ENCODE data around the gene CHRNB1.
A peak's percentile ranks its signal among the peaks of the same experiment; 100 is the strongest.

CHRNB1 gene

GRCh38 chr17:7436556-7437368 is 8.1 kb upstream of the CHRNB1 start (continued):
- peak; percentile 38; the same call in 1 of the 2 replicates for TF ChIP-seq GLIS1 (tag by site-specific recombination; IDR thresholded peaks at IDR 0.05)
- TF ChIP-seq ZBTB8A (tag by site-specific recombination; IDR thresholded peaks at IDR 0.05): peak; percentile 97
- no peak for TF ChIP-seq REPIN1 (tag by site-specific recombination; IDR thresholded peaks at IDR 0.05; ENCODE audit: low read depth)
- peak; percentile 36; the same call in 1 of the 2 replicates for TF ChIP-seq ZNF600 (tag by site-specific recombination; IDR thresholded peaks at IDR 0.05)
- no peak for TF ChIP-seq FEZF1 (tag by site-specific recombination; IDR thresholded peaks at IDR 0.05)
- TF ChIP-seq ZBTB20 (tag by site-specific recombination; IDR thresholded peaks at IDR 0.05): peak; percentile 56; the same call in 1 of the 2 replicates
- peak; percentile 56 for TF ChIP-seq ZBTB26 (tag by site-specific recombination; optimal IDR thresholded peaks at IDR 0.05)
- TF ChIP-seq ZNF449 (tag by site-specific recombination; IDR thresholded peaks at IDR 0.05): peak; percentile 94
- TF ChIP-seq ZNF658 (tag by site-specific recombination; IDR thresholded peaks at IDR 0.05): no peak
- no peak; the same call in 1 of the 2 replicates for TF ChIP-seq ZNF629 (tag by site-specific recombination; IDR thresholded peaks at IDR 0.05)
- no peak for TF ChIP-seq ZXDB (tag by site-specific recombination; IDR thresholded peaks at IDR 0.05)
- 0 out of 2 replicates have a peak, but pooled peaks have one; percentile 11 for TF ChIP-seq GFI1B (tag by site-specific recombination; IDR thresholded peaks at IDR 0.05)
- no peak for TF ChIP-seq ZNF521 (tag by site-specific recombination; IDR thresholded peaks at IDR 0.05)
- no peak for TF ChIP-seq ZNF558 (tag by site-specific recombination; IDR thresholded peaks at IDR 0.05)
- no peak for TF ChIP-seq SP2 (tag by site-specific recombination; IDR thresholded peaks at IDR 0.05)
- no peak for TF ChIP-seq ZNF394 (tag by site-specific recombination; IDR thresholded peaks at IDR 0.05; ENCODE audit: borderline replicate concordance)
- no peak for TF ChIP-seq PRDM4 (tag by site-specific recombination; IDR thresholded peaks at IDR 0.05)
- no peak for TF ChIP-seq ZNF707 (tag by site-specific recombination; IDR thresholded peaks at IDR 0.05)
- TF ChIP-seq PRDM6 (tag by site-specific recombination; IDR thresholded peaks at IDR 0.05): no peak
- peak; percentile 46; the same call in 1 of the 2 replicates for TF ChIP-seq KLF8 (tag by site-specific recombination; IDR thresholded peaks at IDR 0.05)
- no peak for TF ChIP-seq ZNF777 (tag by site-specific recombination; IDR thresholded peaks at IDR 0.05; ENCODE audit: borderline replicate concordance)
- TF ChIP-seq PBX3 (CRISPR knock-in tag; IDR thresholded peaks at IDR 0.05): peak; percentile 59; the same call in 1 of the 2 replicates
- TF ChIP-seq ZNF423 (tag by site-specific recombination; IDR thresholded peaks at IDR 0.05): no peak
- no peak for TF ChIP-seq GLI4 (tag by site-specific recombination; IDR thresholded peaks at IDR 0.05)
- TF ChIP-seq ZNF549 (tag by site-specific recombination; IDR thresholded peaks at IDR 0.05): no peak
- no peak for TF ChIP-seq ZFP37 (tag by site-specific recombination; IDR thresholded peaks at IDR 0.05)
- peak; percentile 91 for TF ChIP-seq ZNF561 (tag by site-specific recombination; IDR thresholded peaks at IDR 0.05; ENCODE audit: borderline replicate concordance)
- TF ChIP-seq ZNF747 (tag by site-specific recombination; IDR thresholded peaks at IDR 0.05): no peak
- no peak for TF ChIP-seq ZNF529 (tag by site-specific recombination; IDR thresholded peaks at IDR 0.05; ENCODE audit: insufficient replicate concordance)
- no peak for TF ChIP-seq ZNF239 (tag by site-specific recombination; IDR thresholded peaks at IDR 0.05)
- no peak for TF ChIP-seq ZNF76 (tag by site-specific recombination; IDR thresholded peaks at IDR 0.05; ENCODE audit: borderline replicate concordance, low read depth)
